ENCODE data around the gene LGR5. TPM values are rescaled to one million over a fixed set of nuclear protein-coding genes. Genes with fewer than 3 reads are reported as not detected.

Gene LGR5
- total RNA-seq, 4 donors from 2014 or later = 5.1 to 19.8 (median 17.6) TPM

DNA sequence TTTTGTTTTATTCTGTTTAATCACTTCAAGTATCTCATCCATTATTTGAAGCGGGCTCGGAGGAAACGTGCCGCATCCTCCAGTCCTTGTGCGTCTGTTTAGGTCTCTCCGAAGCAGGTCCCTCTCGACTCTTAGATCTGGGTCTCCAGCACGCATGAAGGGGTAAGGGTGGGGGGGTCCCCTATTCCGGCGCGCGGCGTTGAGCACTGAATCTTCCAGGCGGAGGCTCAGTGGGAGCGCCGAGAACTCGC, 311 bp upstream of the LGR5 start:
- H3K36me3 ChIP-seq = no peaks in the 10 kb centered on the region
- H3K4me1 ChIP-seq = peaks cover 0 to 28% (median 3%) of the 10 kb centered on the region in 4 donors
- H3K9me3 ChIP-seq = peaks cover 0 to 9% (median 4%) of the 10 kb centered on the region in 4 donors
- peaks cover 0 to 6% of the 10 kb centered on the region in 2 donors for H3K27me3 ChIP-seq
- peak overlapping the region; percentile 32 to 61 (median 48) for H3K4me3 ChIP-seq
- no peak for DNase-seq
- no peak for TF ChIP-seq POLR2A (IDR thresholded peaks at IDR 0.05)
- TF ChIP-seq, protein P1, sequence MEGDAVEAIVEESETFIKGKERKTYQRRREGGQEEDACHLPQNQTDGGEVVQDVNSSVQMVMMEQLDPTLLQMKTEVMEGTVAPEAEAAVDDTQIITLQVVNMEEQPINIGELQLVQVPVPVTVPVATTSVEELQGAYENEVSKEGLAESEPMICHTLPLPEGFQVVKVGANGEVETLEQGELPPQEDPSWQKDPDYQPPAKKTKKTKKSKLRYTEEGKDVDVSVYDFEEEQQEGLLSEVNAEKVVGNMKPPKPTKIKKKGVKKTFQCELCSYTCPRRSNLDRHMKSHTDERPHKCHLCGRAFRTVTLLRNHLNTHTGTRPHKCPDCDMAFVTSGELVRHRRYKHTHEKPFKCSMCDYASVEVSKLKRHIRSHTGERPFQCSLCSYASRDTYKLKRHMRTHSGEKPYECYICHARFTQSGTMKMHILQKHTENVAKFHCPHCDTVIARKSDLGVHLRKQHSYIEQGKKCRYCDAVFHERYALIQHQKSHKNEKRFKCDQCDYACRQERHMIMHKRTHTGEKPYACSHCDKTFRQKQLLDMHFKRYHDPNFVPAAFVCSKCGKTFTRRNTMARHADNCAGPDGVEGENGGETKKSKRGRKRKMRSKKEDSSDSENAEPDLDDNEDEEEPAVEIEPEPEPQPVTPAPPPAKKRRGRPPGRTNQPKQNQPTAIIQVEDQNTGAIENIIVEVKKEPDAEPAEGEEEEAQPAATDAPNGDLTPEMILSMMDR (IDR thresholded peaks at IDR 0.05) = no peak
- H3K27ac ChIP-seq = no peak overlapping the region

DNA sequence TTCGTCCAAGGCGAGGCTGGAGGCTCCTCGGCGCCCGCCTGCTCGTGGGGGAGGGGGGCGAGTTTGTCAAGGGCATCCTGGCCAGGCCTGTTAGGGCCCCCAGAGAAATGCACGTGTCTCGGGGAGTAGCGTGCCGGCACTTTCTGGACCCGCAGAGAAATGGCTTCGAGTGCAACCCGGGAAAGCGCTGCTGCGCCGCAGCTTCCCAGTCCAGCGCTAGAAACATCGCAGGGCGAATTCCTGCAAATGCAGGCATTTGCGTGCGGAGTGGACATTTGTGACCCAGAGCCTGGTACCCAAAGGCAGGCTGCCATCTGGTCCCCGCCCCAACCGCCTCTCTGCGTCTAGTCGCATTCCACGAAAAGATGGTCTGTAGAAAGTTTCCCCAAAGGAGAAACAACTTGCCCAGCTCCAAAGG, 756 bp downstream of the LGR5 start:
- peak in 1 of 3 donors; percentile 49 for DNase-seq
- peaks cover 0 to 9% (median 4%) of the 10 kb centered on the region in 4 donors for H3K9me3 ChIP-seq
- peaks cover 0 to 28% (median 3%) of the 10 kb centered on the region in 4 donors for H3K4me1 ChIP-seq
- TF ChIP-seq, protein P1 (IDR thresholded peaks at IDR 0.05) = no peak
- no peak for TF ChIP-seq POLR2A (IDR thresholded peaks at IDR 0.05)
- H3K36me3 ChIP-seq = no peaks in the 10 kb centered on the region
- H3K4me3 ChIP-seq = peak overlapping the region; percentile 32 to 61 (median 48)
- peaks cover 0 to 6% of the 10 kb centered on the region in 2 donors for H3K27me3 ChIP-seq
- peak overlapping the region in 2 of 4 donors; percentile 11 to 41 for H3K27ac ChIP-seq

DNA sequence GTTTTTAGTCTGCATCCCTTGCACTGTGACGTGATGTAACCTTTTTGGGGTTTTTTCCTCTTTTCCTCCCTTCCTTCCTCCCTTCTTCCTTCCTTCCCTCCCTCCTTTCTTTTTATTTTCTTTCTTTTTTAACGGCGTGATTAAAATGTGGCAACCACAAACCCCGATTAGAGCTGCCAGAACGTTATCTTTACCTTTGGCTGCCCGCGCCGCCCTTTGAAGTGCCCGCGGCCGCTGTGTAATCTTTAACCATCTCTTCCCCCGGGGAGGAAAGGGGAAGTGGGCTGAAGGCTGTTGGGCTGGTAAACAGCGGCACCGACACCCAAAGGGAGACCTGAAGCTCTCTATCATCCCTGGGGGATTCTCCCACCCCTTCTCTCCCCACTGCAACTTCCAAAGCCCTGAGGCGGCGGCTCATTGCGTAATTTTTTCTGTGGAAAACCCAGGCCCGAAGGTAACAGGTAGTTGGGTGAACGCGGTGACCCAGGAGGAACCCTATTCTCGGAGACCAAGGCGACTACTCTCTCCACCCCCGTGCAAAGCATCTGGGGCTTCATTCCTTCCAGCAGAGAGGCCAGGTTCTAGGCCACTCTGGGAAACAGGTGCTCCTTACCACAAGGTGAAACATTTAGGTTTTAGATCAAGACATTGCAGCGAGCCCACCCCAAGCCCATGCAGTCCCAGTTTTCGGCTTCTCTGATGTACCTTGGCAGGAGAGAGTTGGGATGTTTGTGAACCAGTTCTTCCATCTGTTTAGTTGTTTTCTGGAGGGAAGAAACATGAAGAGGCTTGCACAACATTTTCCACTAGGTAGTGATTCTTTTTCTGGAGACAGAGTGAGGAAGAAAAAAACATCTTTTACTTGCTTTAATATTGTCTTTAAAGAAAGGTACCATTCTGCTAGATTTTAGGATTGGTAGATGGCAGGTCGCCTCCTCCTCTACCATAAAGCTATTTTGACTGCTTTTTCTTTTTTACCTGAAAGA, 1.5 kb downstream of the LGR5 start:
- Histone ChIP-seq H3K4me3 (peak overlapping the region; percentile 32 to 61 (median 48)), H3K9me3 (peaks cover 0 to 8% (median 3%) of the 10 kb centered on the region in 4 donors), H3K36me3 (no peaks in the 10 kb centered on the region), H3K4me1 (peaks cover 0 to 28% (median 3%) of the 10 kb centered on the region in 4 donors), H3K27me3 (peaks cover 0 to 6% of the 10 kb centered on the region in 2 donors), H3K27ac (peak overlapping the region in 1 of 4 donors; percentile 4)
- peak in 2 of 3 donors; percentile 66 to 76 for DNase-seq
- TF ChIP-seq, protein P1 (IDR thresholded peaks at IDR 0.05) = no peak
- TF ChIP-seq POLR2A (IDR thresholded peaks at IDR 0.05) = no peak

DNA sequence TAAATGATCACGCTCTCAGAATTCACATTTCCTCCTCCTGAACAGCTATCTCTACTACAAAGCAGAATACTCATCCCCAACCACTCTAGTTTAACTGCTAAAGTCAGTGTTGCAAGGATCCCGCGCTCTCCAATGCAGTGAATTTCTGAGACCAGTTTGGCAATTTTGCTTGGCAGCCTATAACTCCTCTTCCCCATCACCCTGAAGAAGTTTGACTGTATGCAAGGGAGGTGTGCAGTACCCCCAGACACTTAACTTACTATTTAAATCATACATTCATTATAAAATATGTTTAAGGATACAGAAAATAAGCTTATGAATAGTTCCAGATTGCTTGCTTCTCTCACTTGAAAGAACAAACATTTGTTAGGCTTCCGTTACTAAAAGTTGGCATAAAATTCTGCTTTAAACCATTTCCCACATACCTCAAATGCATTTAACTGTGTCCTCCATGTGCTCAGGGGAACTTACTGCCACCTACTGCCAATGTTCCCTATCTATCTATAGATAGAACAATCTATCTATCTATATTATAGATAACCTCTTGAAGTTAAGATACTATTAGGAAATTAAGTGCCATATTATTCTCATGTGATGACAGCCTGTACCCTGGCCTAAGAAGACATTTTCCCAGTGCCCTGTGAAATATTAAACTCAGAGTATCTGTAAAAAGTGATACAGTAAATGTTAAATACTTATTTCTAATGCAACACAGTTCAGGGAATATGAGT, 2.4 kb downstream of the LGR5 start:
- peaks cover 0 to 28% (median 3%) of the 10 kb centered on the region in 4 donors for H3K4me1 ChIP-seq
- TF ChIP-seq, protein P1 (IDR thresholded peaks at IDR 0.05) = peak in 1 of 6 experiments; percentile 15
- no peak for TF ChIP-seq POLR2A (IDR thresholded peaks at IDR 0.05)
- H3K27me3 ChIP-seq = peaks cover 0 to 6% of the 10 kb centered on the region in 2 donors

DNA sequence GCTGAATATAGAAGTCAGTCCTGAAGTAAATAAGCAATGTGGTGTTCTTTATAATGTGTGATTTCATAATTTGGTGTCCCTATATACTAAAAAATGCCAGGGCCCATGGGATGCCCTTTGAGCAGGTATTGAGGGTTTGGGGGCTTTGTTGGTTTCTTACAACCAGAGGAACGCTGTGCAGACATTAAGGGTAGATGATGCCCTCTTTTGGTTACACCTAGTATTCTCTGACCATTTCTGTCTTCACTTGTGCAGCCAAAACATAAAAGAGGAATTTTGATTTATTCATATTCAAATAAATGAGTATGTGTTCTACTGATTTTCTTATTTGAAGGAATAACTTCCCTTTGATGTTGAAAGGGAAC, 3.0 kb downstream of the LGR5 start:
- peaks cover 0 to 6% of the 10 kb centered on the region in 2 donors for H3K27me3 ChIP-seq
- TF ChIP-seq POLR2A (IDR thresholded peaks at IDR 0.05) = no peak
- TF ChIP-seq, protein P1 (IDR thresholded peaks at IDR 0.05) = no peak

More for the DNA sequence above, 2.4 kb downstream of the LGR5 start:
- no peaks in the 10 kb centered on the region for H3K36me3 ChIP-seq
- no peak overlapping the region for H3K27ac ChIP-seq
- no peak for DNase-seq
- peaks cover 0 to under 1% (median 0%) of the 10 kb centered on the region in 4 donors for H3K9me3 ChIP-seq
- no peak overlapping the region for H3K4me3 ChIP-seq

More for the DNA sequence above, 3.0 kb downstream of the LGR5 start:
- peaks cover 0 to 28% (median 3%) of the 10 kb centered on the region in 4 donors for H3K4me1 ChIP-seq
- H3K4me3 ChIP-seq = no peak overlapping the region
- H3K27ac ChIP-seq = no peak overlapping the region
- no peak for DNase-seq
- no peaks in the 10 kb centered on the region for H3K9me3 ChIP-seq
- H3K36me3 ChIP-seq = no peaks in the 10 kb centered on the region

All from Peyer's patch (tissue), 4 donors.